Stimulated activated CD4-positive, alpha-beta T cell treated with anti-CD3 and anti-CD28 coated beads, Interleukin-4, amount 100 ng/mL, for 4 hours (primary cell): ENCODE results near the gene ADAMTS2.
"Not testable (repeated sequence)": the region's sequence is repeated elsewhere in the genome, so short reads cannot be mapped to it uniquely, and the experiment has no call there.

Source experiments
- DNase-seq, 2 experiments: peaks; one replicate each; pipeline ENCODE4 v3.0.0-alpha.2; 2020

ADAMTS2 gene

DNA sequence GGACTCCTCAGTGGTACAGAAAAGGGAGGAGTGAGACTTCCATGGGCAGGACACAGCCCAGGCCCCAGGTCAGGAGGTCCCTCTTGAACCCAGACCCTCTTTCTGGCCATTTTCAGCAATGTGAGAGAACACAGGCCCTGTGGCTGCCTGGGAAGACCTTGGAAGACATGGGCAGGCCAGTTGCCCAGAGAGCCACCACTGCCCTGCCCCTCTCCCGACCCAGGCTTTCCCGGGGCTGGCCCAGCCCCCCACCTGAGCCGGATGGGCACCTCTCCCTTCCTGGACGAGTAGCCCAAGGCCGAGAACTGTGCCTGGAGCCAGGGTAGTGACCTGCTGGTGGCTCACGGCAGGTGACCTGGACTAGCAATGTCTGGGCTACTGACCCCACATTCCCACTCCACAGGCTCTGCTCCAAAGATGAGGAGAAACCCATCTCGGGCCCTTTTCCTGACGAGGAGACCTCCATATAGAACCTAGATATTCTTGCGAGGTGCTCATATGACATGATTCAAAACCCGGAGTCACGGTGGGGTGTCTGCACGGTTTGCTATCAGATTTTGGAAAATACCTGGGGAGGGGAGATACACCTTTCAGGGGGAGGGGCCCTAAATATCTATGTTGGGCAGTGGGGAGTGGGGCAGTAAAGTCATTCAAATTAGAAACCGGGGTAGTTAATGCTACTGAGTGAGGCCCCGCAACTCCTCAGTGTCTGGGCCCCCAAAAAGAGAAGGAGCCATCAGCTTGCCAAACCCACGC lies 225.7 kb downstream of the ADAMTS2 start:
- no peak for DNase-seq

DNA sequence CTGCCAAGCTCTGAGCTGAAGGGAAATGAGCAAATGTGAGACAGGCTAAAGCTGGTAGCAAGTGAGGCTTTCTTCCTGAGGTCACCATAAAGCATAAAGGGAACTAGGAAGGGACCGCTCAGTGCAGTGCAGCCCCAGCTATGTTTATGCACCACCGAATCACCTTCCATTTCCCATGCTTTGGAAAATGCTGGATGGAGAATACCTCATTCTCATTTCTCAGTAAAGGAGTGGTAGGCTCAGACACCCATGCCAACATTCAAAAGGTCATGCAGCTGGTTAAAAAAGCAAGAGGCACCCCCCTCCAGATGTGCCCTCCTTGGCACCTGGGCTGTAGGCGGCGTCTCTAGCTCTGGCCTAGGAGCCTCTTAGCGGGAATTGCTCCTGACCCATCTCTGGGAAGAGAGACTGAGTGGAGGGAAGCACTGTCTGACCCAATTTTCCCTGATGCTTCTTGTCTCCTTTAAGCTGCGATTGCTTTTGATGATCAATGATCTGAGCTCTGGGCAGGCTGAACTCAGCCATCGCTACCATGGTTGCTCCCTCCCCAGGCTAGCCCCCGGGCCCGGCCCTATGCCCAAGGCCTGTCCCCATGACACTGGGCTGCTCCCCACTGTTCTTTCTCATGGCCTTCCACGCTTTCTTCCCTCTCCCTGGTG lies 226.4 kb downstream of the ADAMTS2 start:
- DNase-seq = no peak

DNA sequence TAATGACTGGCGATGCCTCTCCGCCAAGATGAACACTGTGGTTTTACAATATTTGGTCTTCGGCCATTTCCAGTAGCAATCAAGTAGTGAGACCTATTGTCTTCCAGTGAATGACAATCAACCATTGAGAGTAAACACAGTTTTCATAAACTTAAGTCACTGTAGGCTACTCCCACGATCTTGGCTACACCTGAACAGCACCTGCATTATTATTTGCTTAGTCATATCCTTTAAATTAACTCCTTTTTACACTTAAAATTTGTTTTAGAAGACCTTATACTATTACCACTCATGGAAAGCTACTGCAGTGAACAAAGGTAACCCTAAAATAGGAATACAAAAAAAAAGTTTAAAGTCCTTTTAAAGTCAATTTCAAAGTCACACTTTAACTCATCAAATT lies 226.9 kb downstream of the ADAMTS2 start:
- DNase-seq = no peak

DNA sequence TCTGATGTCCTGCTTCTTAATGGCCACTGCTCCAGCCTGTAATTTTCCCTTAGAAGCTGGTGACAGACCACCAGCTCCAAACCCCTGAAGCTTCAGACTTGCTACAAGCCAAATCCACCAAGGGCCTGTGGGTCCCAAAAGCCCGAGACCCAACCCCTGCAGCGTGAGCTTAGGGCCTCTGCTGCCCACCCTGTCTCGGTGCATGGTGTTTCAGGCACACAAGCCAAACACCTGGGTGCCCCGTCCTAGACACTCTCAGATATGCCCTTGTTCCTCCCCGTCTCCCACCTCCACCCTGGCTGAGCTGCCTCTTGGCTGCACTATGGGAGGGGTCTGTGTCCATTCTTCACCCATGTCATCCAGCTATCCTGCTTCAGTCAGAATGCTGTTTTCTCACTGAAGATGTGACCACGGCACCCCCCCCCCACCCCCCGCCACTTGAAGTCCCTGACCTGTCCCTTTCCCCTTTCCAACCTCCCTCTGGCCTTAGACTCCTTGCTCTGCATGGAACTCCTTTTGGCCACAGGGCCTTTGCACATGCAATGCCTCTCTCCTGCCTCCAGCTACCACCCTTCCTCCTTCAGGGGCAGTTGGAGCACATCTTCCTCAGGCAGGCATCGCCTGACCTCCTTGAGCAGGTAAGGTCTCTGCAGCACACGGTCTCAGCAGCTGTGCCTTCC lies 229.3 kb downstream of the ADAMTS2 start:
- no peak for DNase-seq

DNA sequence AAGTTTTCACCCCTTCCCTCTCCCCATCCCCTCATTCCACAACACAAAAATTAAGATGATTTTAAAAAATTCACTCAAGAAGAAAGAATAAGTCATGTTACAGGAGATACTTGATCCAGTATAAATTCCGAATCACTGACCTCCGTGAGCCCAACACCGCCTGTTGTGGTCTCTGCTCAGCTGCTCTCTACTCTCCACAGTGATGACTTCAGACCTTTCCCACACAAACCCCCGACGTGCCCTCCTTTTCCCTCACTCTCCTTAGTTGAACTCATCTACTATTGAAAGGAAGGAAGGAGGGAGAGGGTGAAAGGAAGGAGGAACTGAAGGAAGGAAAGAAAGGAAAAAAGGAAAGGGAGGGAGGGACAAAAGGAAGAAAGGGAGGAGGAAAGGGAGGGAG lies 230.0 kb downstream of the ADAMTS2 start:
- no peak for DNase-seq

DNA sequence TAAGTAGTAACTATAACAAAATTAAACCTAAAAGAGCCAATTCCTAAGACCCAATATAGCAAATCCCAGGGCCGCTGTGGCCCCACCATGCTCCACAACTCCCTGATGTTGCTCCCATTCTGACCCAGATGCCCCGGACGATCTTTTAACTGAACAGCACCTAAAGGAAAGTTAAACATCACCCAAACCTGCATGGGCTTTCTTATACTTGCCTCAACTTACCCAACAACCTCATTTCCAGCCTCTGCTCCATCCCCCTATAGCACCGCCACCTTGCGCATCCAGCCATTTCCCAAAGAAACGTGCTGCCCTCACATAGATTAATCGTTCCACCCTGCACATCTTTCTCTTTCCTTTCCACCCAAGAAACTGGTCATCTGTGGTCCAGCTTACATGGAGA lies 230.5 kb downstream of the ADAMTS2 start:
- no peak for DNase-seq

DNA sequence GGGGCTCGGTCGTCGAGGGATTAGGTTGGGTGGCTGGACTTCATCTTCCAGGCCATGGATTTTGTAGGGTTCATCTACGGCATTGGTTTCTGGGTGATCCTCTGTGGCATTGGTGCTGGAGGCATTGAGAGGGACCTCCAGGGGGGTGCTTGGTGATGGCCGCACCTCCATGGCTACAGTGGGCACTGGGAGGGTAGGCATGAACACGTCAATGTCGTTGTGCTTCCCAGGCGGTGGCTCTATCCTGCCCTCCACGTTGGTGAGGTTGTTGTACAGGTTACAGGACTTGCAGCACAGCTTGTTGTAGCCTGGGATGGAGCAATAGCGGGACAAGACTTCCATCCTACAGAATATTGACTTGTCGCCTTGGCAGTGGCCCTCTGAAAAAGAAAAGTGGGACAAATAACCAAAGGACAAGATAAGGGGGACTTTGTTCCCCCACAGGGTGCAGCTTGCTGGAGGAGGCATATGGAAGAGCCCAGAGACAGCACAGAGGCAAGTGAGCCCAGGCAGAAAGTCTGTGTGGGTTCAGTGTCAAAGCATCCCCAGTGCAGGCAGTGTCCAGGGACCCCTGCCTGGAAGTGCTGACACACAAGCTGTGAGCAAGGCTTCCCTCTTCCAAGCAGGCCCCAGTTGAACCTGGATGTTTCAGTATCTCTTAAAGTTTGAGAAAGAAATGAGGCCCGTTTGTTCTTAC lies 231.2 kb downstream of the ADAMTS2 start:
- DNase-seq = no peak

DNA sequence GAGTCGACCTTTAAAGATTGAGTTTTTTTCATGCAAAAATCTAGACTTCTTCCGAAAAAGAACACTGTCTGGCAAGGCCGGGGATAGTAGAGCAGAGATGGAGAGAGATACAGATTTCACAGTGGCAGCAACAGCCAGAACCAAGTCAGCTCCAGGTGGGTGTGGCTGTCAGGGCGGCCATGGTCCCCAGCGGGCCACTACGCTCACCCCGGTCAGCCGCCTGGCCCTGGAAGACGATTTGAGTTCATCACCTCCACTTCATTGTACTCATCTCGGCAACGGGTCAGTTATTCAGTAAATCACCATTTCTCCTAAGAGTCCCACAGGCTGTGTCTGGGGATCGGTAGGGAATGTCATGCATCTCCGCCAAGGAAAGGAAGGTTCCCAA lies 232.1 kb downstream of the ADAMTS2 start:
- no peak for DNase-seq

DNA sequence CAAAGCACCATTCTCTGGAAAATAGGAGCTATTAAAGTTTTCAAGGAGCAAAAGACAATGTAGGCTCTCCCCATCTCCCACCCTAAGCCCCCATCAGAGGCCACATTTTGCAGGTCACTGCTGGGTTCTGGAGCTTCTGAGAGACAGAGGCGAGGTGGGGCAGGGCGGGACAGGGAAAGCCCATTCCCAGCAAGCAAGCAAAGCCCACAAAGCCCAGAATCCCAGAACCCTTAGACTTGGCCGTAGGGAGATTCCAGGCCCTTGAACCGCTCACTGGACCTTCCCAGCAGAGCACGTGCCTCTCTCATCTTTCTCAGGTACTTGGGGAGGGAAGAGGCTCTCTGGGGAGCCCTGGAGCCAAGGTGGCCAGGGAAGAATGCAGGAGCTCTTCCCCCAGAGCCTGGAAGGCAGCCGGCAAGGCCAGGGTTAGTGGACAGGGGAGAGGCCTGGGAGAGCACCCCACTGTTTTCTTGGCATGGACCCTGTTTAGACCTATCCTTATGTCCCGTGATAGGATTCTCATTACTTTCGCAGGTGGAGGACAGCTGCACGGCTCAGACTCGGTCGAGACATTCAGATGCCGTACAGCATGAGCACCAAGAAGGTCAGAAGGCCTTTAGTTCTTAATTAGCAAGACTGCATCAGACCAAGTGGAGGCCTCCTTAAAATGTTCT lies 232.7 kb downstream of the ADAMTS2 start:
- no peak for DNase-seq

DNA sequence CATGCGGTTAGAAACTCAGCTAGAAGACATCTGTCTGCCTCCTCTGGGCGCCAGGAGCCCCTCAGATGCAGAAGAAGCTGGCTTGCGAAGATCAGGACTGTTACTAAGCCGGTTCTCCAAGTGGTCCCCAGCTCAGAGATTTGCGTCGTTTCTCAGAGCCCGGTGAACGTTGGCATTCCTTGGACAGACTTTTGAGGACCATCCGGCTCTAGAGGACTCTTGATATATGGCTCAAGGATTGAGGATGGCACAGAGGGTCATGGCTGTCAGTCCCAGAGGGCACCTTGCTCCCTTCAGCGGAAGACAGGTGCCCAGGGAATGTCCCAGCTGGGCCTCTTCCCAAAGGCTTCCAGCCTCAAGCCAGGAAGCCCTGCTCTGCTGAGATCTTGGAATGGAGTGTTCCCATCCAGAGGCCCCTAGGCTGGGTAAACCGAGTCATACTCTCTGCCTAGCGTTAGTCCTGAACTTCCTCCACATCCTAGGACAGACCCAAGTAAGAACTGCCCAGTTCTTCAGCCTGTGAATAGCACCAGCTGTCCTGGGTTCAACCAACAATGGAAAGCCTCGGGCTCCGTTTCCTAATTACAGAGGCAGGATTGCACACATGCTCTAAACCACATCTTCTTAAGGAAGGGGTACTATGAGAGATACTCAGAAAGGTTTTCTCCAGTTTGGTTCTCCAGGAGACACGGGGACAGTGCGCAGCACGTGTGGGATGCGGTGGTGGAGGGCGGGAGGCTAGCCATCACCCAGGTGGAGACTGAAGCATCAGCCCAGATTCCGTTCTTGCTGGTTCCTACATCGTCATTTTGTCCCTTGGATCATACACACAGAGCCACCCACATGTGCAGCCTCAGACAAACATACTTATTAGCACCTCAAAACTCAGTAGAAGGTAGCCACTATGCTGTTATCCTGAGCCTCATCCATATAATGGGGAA lies 233.7 kb downstream of the ADAMTS2 start:
- DNase-seq = no peak

DNA sequence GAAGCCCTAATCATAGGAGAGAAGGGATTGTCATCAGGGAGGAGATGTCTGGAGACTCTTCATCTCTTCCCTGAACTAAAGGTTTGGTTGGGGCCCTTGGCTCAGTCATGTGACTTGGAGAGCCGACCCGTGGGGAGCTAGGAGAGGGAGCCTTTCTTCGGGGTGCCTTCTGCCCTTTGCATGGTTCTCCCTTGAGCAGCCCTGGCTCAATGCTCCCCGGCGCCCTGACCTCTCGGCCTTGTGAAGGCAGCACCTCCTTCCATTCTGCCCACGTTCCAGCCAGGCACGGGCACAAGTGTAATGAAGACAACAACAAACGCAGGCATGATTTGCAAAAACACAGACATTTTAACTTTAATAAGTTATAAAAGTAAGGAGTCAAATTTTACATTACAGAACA lies 234.7 kb downstream of the ADAMTS2 start:
- no peak for DNase-seq

DNA sequence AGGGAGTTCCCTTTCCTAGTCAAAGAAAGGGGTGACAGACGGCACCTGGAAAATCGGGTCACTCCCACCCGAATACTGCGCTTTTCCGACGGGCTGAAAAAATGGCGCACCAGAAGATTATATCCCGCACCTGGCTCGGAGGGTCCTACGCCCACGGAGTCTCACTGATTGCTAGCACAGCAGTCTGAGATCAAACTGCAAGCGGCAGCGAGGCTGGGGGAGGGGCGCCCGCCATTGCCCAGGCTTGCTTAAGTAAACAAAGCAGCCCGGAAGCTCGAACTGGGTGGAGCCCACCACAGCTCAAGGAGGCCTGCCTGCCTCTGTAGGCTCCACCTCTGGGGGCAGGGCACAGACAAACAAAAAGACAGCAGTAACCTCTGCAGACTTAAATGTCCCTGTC lies 244.0 kb downstream of the ADAMTS2 start:
- not testable (repeated sequence) for DNase-seq

DNA sequence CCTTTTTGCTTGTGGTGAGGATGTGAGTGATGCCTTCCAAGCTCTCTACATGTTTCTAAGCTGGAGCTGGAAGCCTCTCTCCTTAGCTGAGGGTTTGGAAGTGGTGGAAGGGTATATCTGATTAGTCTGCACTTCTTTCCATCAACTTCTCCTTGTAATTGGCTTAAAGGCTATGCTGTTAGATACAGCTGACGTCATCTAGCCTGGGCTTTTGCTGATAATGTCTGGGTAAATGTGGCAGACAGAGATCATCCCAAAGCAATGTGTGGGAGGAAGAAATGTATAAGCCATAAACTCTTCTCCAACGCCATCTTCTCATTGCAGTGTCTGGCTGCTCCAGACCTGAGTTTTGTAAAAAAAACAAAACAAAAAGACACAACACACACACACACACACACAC lies 255.8 kb downstream of the ADAMTS2 start:
- no peak for DNase-seq

DNA sequence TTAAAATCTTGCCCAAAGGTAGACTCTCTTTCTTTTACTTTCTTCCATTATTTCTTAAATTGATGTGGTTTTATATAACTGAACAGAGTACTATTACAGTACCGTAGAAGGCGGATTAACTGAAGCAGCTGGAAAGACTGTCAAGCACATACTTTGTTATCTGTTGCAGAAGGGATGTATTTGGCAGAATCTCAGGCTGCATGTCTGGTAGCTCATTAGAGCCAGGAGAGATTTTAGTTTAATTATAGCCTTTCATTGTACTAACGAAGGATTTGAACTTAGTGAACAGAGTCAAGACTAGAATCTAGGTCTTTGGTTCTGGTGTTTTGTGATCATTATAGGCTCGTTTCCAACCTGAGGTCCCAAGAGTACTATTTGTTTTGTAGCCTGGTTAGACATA lies 264.5 kb downstream of the ADAMTS2 start:
- no peak for DNase-seq

DNA sequence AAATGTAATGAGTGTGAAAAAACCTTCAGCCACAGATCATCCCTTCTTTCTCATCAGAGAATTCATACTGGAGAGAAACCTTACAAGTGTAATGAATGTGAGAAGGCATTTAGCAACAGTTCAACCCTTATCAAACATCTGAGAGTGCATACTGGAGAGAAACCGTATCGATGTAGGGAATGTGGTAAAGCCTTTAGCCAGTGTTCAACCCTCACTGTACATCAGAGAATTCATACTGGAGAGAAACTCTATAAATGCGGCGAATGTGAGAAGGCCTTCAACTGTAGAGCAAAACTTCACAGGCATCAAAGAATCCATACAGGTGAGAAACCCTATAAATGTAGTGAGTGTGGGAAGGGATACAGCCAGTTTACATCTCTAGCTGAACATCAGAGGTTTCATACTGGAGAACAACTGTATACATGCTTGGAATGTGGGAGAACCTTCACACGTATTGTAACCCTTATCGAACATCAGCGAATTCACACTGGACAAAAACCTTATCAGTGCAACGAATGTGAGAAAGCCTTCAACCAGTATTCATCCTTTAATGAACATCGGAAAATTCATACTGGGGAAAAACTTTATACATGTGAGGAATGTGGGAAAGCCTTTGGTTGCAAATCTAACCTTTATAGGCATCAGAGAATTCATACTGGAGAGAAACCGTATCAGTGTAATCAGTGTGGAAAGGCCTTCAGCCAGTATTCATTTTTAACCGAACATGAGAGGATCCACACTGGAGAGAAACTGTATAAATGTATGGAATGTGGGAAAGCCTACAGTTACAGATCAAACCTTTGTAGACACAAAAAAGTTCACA lies 265.9 kb downstream of the ADAMTS2 start:
- no peak for DNase-seq

DNA sequence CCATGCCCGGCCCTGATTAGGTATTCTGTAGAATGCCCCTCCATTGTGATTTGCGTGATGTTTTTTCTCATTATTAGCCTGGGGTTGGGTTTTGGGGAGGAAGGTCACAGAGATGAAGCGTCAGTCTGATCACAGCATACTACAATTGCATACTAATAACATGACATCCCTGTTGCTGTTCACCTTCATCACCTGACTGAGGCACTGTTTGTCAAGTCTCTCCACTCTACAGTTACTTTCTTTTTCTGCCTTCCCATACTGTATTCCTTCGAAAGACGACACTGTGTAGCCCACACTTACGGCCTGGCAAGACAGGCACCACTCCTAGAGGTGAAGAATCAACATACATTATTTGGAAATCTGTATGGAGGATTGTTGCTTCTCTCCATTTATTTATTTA lies 279.6 kb downstream of the ADAMTS2 start:
- no peak for DNase-seq

DNA sequence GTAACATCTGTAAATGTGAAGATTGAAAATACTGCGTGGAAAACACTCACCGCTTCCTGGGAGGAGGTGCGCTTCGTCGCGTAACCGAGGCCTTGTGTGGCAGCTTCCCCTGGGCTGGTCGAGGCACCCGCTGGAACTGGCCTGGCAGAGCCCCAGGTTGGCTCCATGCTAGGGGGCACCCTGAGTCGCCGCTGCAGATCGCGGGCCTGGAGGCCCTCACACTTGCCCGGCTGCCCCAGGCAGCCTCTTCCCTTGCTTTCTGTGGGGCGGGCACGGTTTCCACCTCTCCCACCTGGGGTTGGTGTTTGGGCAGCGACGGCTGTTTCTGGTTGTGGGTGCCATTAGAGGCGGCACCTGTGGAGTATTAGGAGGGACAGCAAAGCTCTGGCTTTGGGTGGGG lies 284.2 kb downstream of the ADAMTS2 start:
- no peak for DNase-seq
